HEK293T (cell line): ENCODE data around the gene GH1.
"Not testable (repeated sequence)": the region's sequence is repeated elsewhere in the genome, so short reads cannot be mapped to it uniquely, and the experiment has no call there.

ENCODE experiments used
- ARNT ChIP-seq: fragments of 450-650 bp; IDR thresholded peaks from 2 replicates; pipeline ENCODE4 v1.6.1; 2017; ENCODE audit warnings: mild to moderate bottlenecking
- BHLHE40 ChIP-seq: fragments of 450-650 bp; IDR thresholded peaks from 2 replicates; pipeline ENCODE4 v1.6.1; 2016; ENCODE audit warnings: mild to moderate bottlenecking, moderate library complexity, borderline replicate concordance
- CTBP1 ChIP-seq: fragments of 450-650 bp; IDR thresholded peaks from 2 replicates; pipeline ENCODE4 v1.6.1; 2016; ENCODE audit warnings: borderline replicate concordance
- FOXK2 ChIP-seq: fragments of 450-650 bp; IDR thresholded peaks from 2 replicates; pipeline ENCODE4 v1.6.1; 2016; ENCODE audit warnings: mild to moderate bottlenecking
- FOXM1 ChIP-seq: fragments of 450-650 bp; IDR thresholded peaks from 2 replicates; pipeline ENCODE4 v1.6.1; 2017; ENCODE audit warnings: mild to moderate bottlenecking, borderline replicate concordance
- HDGF ChIP-seq: fragments of 450-650 bp; IDR thresholded peaks from 2 replicates; pipeline ENCODE4 v1.6.1; 2017; ENCODE audit warnings: antibody characterized with exemption, borderline replicate concordance
- L3MBTL2 ChIP-seq: fragments of 450-650 bp; conservative IDR thresholded peaks from 2 replicates; pipeline ENCODE4 v1.6.1; 2016; ENCODE audit warnings: mild to moderate bottlenecking
- NFRKB ChIP-seq: fragments of 450-650 bp; IDR thresholded peaks from 2 replicates; pipeline ENCODE4 v1.6.1; 2016; ENCODE audit warnings: mild to moderate bottlenecking, moderate library complexity
- SP1 ChIP-seq: fragments of 450-650 bp; IDR thresholded peaks from 2 replicates; pipeline ENCODE4 v1.6.1; 2017
- SUZ12 ChIP-seq: fragments of 450-650 bp; IDR thresholded peaks from 2 replicates; pipeline ENCODE4 v1.6.1; 2016; ENCODE audit warnings: mild to moderate bottlenecking
- TARDBP ChIP-seq: fragments of 450-650 bp; IDR thresholded peaks from 2 replicates; pipeline ENCODE4 v1.6.1; 2016
- ZNF384 ChIP-seq: fragments of 450-650 bp; IDR thresholded peaks from 2 replicates; pipeline ENCODE4 v1.6.1; 2016

DNA sequence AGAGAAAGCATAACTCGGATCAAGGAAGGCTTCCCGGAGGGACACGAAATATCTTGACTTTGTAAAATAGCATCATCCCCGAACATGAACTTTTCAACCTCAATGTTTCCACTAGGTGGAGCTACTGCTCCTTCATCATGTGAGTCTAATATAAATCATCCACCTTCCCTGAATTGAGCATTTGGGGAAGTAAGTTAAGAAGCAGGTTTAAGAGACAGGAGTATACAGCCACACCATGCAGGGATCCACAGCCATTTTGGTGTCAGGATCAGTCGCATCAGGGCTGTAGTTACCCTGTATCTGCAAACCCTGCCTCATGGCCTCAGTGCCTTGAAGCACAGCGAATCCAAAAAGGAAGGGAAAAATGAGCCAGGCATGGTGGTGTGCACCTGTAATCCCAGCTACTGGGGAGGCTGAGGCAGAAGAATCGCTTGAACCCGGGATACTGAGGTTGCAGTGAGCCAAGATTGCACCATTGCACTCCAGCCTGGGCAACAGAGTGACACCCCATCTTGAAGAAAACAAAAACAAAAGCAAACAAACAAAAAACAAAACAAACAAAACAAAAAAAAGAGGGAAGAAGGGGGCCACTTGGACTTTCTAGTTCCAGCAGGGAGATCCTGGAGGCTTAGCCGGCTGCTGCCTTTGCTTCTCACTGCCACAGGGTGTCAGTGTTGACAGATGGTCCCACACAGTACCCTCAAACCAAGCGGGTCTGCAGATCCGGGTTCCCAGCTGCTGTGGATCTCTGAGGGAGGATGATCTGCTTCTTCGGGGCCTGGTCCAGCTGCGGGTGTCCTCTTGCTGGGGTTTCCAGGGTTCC, 29.4 kb downstream of the GH1 start:
- TF ChIP-seq SP1, BHLHE40, L3MBTL2, ARNT, ZNF384, NFRKB, HDGF, FOXM1, FOXK2, CTBP1, TARDBP, SUZ12: not testable (repeated sequence)
